Pancreas (tissue), 10 donors: ENCODE results near the gene NUP43. TPM values are rescaled to one million over a fixed set of nuclear protein-coding genes. Genes with fewer than 3 reads are reported as not detected.

ENCODE experiments used
- ATAC-seq, 4 donors: fragments of 200-7000 bp; cut with Tn5 transposase; one replicate each; pipeline versions ENCODE4 v1.8.0 to v1.9.1; 2020; ENCODE audit warnings: mild to moderate bottlenecking in 4 of 4, moderate library complexity in 4 of 4
- DNase-seq, 6 donors: peaks; one replicate each; pipeline ENCODE4 v3.0.0-alpha.2; 2020
- FAIRE-seq: peaks from 2 replicates; lab custom pipeline; 2012; peaks lifted over from hg19 to GRCh38; lab: Jason Lieb, UNC
- H3K27ac ChIP-seq, 4 donors: fragments of 200-600 bp; sonication (generic); 1 replicate in 3 of 4; 2 replicates in 1 of 4; pipeline versions ENCODE4 v1.5.0 to v1.8.0; 2020
- H3K27me3 ChIP-seq, 4 donors: fragments of 200-600 bp; one replicate each; pipeline ENCODE4 v1.8.0; 2021
- H3K36me3 ChIP-seq, 3 donors: fragments of 200-600 bp; sonication (generic) in 1 of 3; one replicate each; pipeline versions ENCODE4 v1.5.0 to v1.8.0; 2020 to 2021
- H3K4me1 ChIP-seq, 3 donors: fragments of 200-600 bp; one replicate each; pipeline ENCODE4 v1.8.0; 2021
- H3K4me3 ChIP-seq, 4 donors: fragments of 200-600 bp; sonication (generic) in 2 of 4; one replicate each; pipeline versions ENCODE4 v1.5.0 to v1.8.0; 2020 to 2021
- H3K9me3 ChIP-seq, 4 donors: fragments of 200-600 bp; one replicate each; pipeline ENCODE4 v1.8.0; 2021
- WGBS, 2 donors: extraction: QIAGEN DNeasy Blood & Tissue Kit; methylation state at CpG; one replicate each; pipeline ENCODE4 v1.1.7; 2013; 5-methylcytosine and 5-hydroxymethylcytosine counted together
- intact Hi-C, 3 donors: fragments of 100-400 bp; cut with DNase I; formaldehyde crosslinking; loops; one replicate each; pipeline versions ENCODE4 v1.11.1 to v1.14.2; 2022
- polyA plus RNA-seq, 2 donors: library from polyadenylated mRNA; stranded (reverse); fragments of 200-250 nt; gene quantifications; one replicate each; pipeline ENCODE4 v1.2.3, GENCODE V29; 2013
- total RNA-seq, 6 donors: library from RNA; stranded (reverse); fragmentation: NEBNext Ultra II Directional in 4 of 6; extraction: Animal tissue kit (Norgen Biotek cat#: 25700) in 4 of 6; gene quantifications; one replicate each; pipeline versions ENCODE4 v1.2.1 to v1.2.4, GENCODE V29; 2021 to 2023
- TF ChIP-seq, protein P1 (sequence below), 4 donors: fragments of 200-600 bp; sonication (generic) in 3 of 4; IDR thresholded peaks; one replicate each; pipeline versions ENCODE4 v1.5.0 to v1.8.0; 2021; ENCODE audit warnings: antibody characterized with exemption in 4 of 4
- donor health status: healthy with polysubstance abuse.
- donor health status: DM: no; HTN: no; CAD: no; lungs with moderate emphysema.
- donor health status: DM: no; HTN: no; CAD: no.
- donor health status: control.
- donor health status: control.
- donor health status: Bipolar disorder and iron deficiency.
- donor health status: DM: yes; HTN: yes; CAD: no.
- donor health status: DM: no; HTN: no; CAD: no.
- donor health status: DM: no; HTN: no; CAD: no.
- donor health status: DM: yes; HTN: yes; CAD: no.

The NUP43 gene
- total and polyA plus RNA-seq, 8 donors, result 7.2 to 21.0 (median 15.3) TPM

DNA sequence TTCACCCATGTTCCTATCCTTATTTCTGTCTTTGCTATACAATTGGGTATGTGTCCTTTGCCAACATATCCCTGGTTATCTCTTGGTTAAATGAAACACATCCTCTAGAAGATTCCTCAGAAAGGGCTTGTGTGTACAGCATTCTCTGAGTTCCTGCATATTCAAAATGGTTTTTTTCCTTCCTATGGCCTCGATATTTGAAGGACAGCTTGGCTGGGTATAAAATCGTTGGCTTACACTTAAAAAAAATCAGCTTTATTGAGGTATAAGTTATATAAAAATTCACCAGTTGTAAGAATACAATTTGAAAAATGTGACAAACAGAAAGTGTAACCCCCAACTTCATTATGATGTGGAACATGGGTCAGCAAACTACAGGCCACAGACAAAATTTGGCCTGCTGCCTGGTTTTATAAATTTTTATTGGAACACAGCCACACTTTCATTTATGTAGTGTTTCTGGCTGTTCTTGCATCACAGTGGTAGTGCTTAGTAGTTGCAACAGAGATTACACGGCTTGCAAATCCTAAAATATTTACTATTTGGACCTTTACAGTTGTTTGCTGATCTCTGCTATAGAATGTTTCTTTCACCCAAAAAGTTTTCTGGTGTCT is 19.9 kb upstream of the NUP43 start:
- Histone ChIP-seq H3K36me3 (no peaks in the 10 kb centered on the region), H3K9me3 (no peaks in the 10 kb centered on the region), H3K27me3 (no peaks in the 10 kb centered on the region), H3K27ac (no peak overlapping the region), H3K4me3 (no peak overlapping the region), H3K4me1 (no peaks in the 10 kb centered on the region)
- FAIRE-seq, result no peak
- ATAC-seq, result no peak
- DNase-seq, result no peak
- TF ChIP-seq, protein P1, sequence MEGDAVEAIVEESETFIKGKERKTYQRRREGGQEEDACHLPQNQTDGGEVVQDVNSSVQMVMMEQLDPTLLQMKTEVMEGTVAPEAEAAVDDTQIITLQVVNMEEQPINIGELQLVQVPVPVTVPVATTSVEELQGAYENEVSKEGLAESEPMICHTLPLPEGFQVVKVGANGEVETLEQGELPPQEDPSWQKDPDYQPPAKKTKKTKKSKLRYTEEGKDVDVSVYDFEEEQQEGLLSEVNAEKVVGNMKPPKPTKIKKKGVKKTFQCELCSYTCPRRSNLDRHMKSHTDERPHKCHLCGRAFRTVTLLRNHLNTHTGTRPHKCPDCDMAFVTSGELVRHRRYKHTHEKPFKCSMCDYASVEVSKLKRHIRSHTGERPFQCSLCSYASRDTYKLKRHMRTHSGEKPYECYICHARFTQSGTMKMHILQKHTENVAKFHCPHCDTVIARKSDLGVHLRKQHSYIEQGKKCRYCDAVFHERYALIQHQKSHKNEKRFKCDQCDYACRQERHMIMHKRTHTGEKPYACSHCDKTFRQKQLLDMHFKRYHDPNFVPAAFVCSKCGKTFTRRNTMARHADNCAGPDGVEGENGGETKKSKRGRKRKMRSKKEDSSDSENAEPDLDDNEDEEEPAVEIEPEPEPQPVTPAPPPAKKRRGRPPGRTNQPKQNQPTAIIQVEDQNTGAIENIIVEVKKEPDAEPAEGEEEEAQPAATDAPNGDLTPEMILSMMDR (IDR thresholded peaks at IDR 0.05), result no peak
- 47 to 65% methylated on average over 3 of the region's 3 CpGs for WGBS, 2 donors
- intact Hi-C loops, result no loop called here

DNA sequence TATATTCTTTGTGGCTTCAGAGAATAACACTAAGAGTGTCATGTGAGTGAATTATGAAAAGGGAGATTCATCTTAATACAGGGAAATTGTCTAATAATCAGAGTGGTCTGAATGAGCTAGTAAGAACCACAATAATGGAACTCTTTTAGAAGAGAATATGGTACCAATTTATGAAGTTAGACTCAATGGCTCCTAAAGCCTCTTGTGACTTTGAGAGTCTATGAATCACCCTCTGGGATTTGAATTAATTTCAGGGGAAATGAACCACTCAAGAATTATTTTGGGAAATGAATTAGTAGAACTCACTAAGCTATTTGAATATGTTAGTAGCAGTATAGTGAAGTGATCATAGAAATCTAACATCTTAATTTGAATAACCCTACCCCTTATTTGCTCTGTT is 17.5 kb upstream of the NUP43 start:
- no peaks in the 10 kb centered on the region for H3K9me3 ChIP-seq
- FAIRE-seq (no peak), DNase-seq (no peak), ATAC-seq (no peak)
- H3K27ac ChIP-seq, result no peak overlapping the region
- peaks cover 0 to 13% (median 0%) of the 10 kb centered on the region in 3 donors for H3K36me3 ChIP-seq
- intact Hi-C loops, result no loop called here
- TF ChIP-seq, protein P1 (IDR thresholded peaks at IDR 0.05), result no peak
- no peaks in the 10 kb centered on the region for H3K27me3 ChIP-seq
- H3K4me1 ChIP-seq, result no peaks in the 10 kb centered on the region
- H3K4me3 ChIP-seq, result no peak overlapping the region

DNA sequence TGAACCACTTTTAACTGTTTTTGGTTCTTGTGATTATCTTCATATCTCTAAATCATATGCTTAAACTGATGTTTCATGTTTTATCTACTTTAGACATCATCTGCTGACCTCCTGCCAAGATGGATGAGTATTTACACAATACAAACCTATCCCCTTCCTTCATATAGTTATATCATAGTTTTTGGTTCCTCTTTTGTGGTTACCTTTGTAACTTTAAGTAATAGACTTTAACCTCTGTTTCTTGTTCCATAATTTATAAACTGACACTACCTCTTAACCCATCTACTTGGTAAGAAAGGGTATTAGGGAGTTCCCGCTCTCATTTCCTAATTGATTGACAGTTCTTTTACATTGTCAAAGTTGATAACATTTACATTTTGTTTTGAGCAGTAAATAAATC is 15.1 kb upstream of the NUP43 start:
- DNase-seq (no peak), ATAC-seq (no peak), FAIRE-seq (no peak)
- H3K4me1 ChIP-seq, result no peaks in the 10 kb centered on the region
- 92 to 96% methylated on average over 1 of the region's 1 CpG for WGBS, 2 donors
- H3K4me3 ChIP-seq, result no peak overlapping the region
- TF ChIP-seq, protein P1 (IDR thresholded peaks at IDR 0.05), result no peak
- H3K36me3 ChIP-seq, result peaks cover 0 to 13% (median 0%) of the 10 kb centered on the region in 3 donors
- intact Hi-C loops, result no loop called here
- no peaks in the 10 kb centered on the region for H3K27me3 ChIP-seq
- H3K9me3 ChIP-seq, result no peaks in the 10 kb centered on the region
- H3K27ac ChIP-seq, result no peak overlapping the region

DNA sequence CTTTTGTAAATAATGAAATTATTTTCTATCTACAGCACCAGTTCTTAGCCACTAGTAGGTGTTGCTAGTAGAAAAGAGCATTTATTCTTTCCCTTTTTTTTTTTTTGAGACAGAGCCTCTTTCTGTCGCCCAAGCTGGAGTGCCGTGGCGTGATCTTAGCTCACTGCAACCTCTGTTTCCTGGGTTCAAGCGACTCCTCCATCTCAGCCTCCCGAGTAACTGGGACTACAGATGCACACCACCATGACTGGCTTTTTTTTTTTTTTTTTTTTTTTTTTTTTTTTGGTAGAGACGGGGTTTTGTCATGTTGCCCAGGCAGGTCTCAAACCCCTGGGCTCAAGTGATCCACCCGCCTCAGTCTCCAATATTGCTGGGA is 9.9 kb upstream of the NUP43 start:
- intact Hi-C loops, result no loop called here
- 93 to 95% methylated on average over 6 of the region's 7 CpGs for WGBS, 2 donors
- no peak overlapping the region for H3K4me3 ChIP-seq
- H3K27me3 ChIP-seq, result no peaks in the 10 kb centered on the region
- no peak overlapping the region for H3K27ac ChIP-seq
- DNase-seq, result no peak
- H3K36me3 ChIP-seq, result peaks cover 0 to 13% (median 0%) of the 10 kb centered on the region in 3 donors
- peaks cover 0 to 9% (median 1%) of the 10 kb centered on the region in 3 donors for H3K4me1 ChIP-seq
- H3K9me3 ChIP-seq, result no peaks in the 10 kb centered on the region
- TF ChIP-seq, protein P1 (IDR thresholded peaks at IDR 0.05), result no peak
- no peak for ATAC-seq
- FAIRE-seq, result no peak
